ENCODE measurements around the gene DTWD2. TPM values are rescaled to one million over a fixed set of nuclear protein-coding genes. Genes with fewer than 3 reads are reported as not detected.

The DTWD2 gene
- polyA plus RNA-seq, 1 of the 3 experiments (the other 2 are of a cell fraction), result 2.5 TPM

DNA sequence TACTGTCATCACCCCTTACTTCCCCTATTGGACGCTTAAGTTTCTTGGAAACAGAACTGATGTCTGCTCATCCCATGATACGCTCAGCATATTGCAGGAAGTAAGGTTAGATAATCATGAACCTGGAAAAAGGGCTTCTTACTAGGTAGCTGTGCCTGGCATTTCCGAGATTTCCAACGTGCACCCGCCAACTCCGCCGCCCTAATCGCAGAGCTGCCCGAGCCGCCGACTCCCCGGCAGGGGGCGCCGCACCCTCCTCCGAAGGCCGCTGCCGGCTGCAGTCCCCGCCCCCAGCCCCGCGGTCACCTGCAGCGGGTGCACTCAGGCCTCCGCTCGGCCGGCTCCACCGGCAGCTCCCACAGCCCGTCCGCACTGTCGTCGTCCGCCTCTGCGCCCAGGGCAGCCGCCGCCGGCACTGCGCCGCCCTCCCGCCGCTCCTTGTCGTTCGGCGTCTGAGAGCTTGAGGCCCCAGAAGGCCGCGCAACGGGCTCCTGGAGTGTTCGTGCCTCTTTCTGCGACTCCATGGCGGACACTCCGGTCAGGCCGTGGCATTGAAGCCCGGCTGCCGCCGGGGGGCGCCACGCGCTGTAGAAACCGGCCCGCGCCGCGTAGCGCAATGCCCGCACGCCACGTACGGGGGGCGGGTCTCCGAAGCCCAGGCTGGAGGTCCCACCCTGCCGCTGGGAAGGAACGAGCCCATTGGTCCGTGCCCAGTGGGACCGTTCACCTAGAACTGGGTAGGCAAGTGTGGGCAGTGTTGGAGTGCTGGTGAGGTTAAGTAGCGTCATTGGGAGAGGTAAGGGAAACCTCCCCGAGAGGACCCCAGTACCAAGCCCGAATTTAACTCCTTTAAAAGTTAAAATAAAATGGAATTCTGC, at the start of gene DTWD2 (continued):
- TF ChIP-seq RFX5 (IDR thresholded peaks at IDR 0.05; ENCODE audit: low read length) (peak; percentile 31; the same call in 1 of the 2 replicates), MEF2A (IDR thresholded peaks at IDR 0.05; ENCODE audit: borderline replicate concordance, low read depth) (no peak), TEAD4 (IDR thresholded peaks at IDR 0.05; ENCODE audit: borderline replicate concordance, insufficient read depth) (no peak), RAD21 (IDR thresholded peaks at IDR 0.05; ENCODE audit: low read length) (peak; percentile 77), YY1 (IDR thresholded peaks at IDR 0.05; ENCODE audit: low read depth) (peak; percentile 85), JUND (IDR thresholded peaks at IDR 0.05) (no peak), SIN3A (IDR thresholded peaks at IDR 0.05; ENCODE audit: borderline replicate concordance, low read depth, low read length) (0 out of 2 replicates have a peak, but pooled peaks have one; percentile 61), GABPA (IDR thresholded peaks at IDR 0.05; ENCODE audit: low read depth) (no peak), POLR2AphosphoS5 (IDR thresholded peaks at IDR 0.05; ENCODE audit: low read depth, low read length) (peak; percentile 10), RCOR1 (IDR thresholded peaks at IDR 0.05; ENCODE audit: low read length) (no peak), NRF1 (IDR thresholded peaks at IDR 0.05; ENCODE audit: low read depth, low read length) (no peak)
- TF ChIP-seq, protein P1, sequence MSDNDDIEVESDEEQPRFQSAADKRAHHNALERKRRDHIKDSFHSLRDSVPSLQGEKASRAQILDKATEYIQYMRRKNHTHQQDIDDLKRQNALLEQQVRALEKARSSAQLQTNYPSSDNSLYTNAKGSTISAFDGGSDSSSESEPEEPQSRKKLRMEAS (IDR thresholded peaks at IDR 0.05; ENCODE audit: low read depth), result peak; percentile 7; the same call in 1 of the 2 replicates
- TF ChIP-seq, protein P2, sequence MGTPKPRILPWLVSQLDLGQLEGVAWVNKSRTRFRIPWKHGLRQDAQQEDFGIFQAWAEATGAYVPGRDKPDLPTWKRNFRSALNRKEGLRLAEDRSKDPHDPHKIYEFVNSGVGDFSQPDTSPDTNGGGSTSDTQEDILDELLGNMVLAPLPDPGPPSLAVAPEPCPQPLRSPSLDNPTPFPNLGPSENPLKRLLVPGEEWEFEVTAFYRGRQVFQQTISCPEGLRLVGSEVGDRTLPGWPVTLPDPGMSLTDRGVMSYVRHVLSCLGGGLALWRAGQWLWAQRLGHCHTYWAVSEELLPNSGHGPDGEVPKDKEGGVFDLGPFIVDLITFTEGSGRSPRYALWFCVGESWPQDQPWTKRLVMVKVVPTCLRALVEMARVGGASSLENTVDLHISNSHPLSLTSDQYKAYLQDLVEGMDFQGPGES (IDR thresholded peaks at IDR 0.05; ENCODE audit: low read depth, low read length), result no peak

- peak overlapping the region in 1 of 2 experiments; percentile 75; a peak in 2 of 4 replicates for H3K27ac ChIP-seq (ENCODE audit: low read depth in 2 of 2, low read length in 1 of 2)
- ChIA-PET CTCF (no interaction called here), POLR2A (no interaction called here)
- H3K4me1 ChIP-seq (ENCODE audit: control insufficient read depth in 1 of 2, insufficient read depth in 2 of 2, low read depth in 1 of 2, low read length in 1 of 2), result peaks cover 0 to 8% of the 10 kb centered on the region in 2 experiments; a peak in 1 of 4 replicates
- H3F3A ChIP-seq (replicated peaks; ENCODE audit: insufficient read depth), result peaks cover 15% of the 10 kb centered on the region
- H3K4me2 ChIP-seq, result no peak overlapping the region
- H3K9me3 ChIP-seq, result no peaks in the 10 kb centered on the region
- H3K36me3 ChIP-seq (replicated peaks in 1 of 2; ENCODE audit: control insufficient read depth in 1 of 2, insufficient read depth in 2 of 2, low read length in 1 of 2), result no peaks in the 10 kb centered on the region
- WGBS (ENCODE audit: low lambda C conversion rate), result 86% methylated on average over 16 of the region's 16 CpGs
- no peaks in the 10 kb centered on the region for H3K79me2 ChIP-seq (ENCODE audit: insufficient read depth)
- H3K4me3 ChIP-seq (ENCODE audit: low read depth in 2 of 2, low read length in 1 of 2), result no peak overlapping the region
- peak; percentile 20 for DNase-seq
- H4K20me1 ChIP-seq (ENCODE audit: insufficient read depth), result no peaks in the 10 kb centered on the region
- H3K27me3 ChIP-seq (ENCODE audit: insufficient read depth), result no peaks in the 10 kb centered on the region
- H2AFZ ChIP-seq (ENCODE audit: low read depth), result no peak overlapping the region
- no peak overlapping the region for H3K9ac ChIP-seq
- H3K9me2 ChIP-seq, result no peaks in the 10 kb centered on the region
- TF ChIP-seq RCOR1 (IDR thresholded peaks at IDR 0.05; ENCODE audit: low read length), result no peak
- TF ChIP-seq NFIC (IDR thresholded peaks at IDR 0.05; ENCODE audit: borderline replicate concordance), result peak; percentile 66
- TF ChIP-seq TCF12 (IDR thresholded peaks at IDR 0.05), result peak; percentile 49; the same call in 1 of the 2 replicates
- no peak for TF ChIP-seq ZBTB33 (IDR thresholded peaks at IDR 0.05; ENCODE audit: borderline replicate concordance, low read depth)
- TF ChIP-seq JUND (IDR thresholded peaks at IDR 0.05), result no peak; the same call in 1 of the 2 replicates
- TF ChIP-seq FOSL2 (IDR thresholded peaks at IDR 0.05; ENCODE audit: borderline replicate concordance, low read depth), result 0 out of 2 replicates have a peak, but pooled peaks have one; percentile 5
- no peak for TF ChIP-seq MXI1 (IDR thresholded peaks at IDR 0.05; ENCODE audit: low read depth, low read length)
- no peak for TF ChIP-seq CTCF (IDR thresholded peaks at IDR 0.05)
- TF ChIP-seq, protein P3, sequence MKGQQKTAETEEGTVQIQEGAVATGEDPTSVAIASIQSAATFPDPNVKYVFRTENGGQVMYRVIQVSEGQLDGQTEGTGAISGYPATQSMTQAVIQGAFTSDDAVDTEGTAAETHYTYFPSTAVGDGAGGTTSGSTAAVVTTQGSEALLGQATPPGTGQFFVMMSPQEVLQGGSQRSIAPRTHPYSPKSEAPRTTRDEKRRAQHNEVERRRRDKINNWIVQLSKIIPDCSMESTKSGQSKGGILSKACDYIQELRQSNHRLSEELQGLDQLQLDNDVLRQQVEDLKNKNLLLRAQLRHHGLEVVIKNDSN (IDR thresholded peaks at IDR 0.05; ENCODE audit: borderline replicate concordance, low read depth), result no peak
- TF ChIP-seq, protein P2 (IDR thresholded peaks at IDR 0.05; ENCODE audit: low read depth, low read length), result no peak
- no peak for TF ChIP-seq ELF1 (IDR thresholded peaks at IDR 0.05)
- no peak for TF ChIP-seq GABPA (IDR thresholded peaks at IDR 0.05; ENCODE audit: low read depth)
- no peak for TF ChIP-seq MEF2A (IDR thresholded peaks at IDR 0.05; ENCODE audit: borderline replicate concordance, low read depth)
- no peak for TF ChIP-seq TAF1 (IDR thresholded peaks at IDR 0.05; ENCODE audit: borderline replicate concordance, low read depth, low read length)
Measured at GRCh38 chr5:119037496-119038215, 49.3 kb upstream of the DTWD2 start.

Data from SK-N-SH (cell line).